K562 (cell line): ENCODE results near the gene B3GAT1. TPM values are rescaled to one million over a fixed set of nuclear protein-coding genes. Genes with fewer than 3 reads are reported as not detected.

Source experiments
- ATAC-seq: fragments of 200-7000 bp; cut with Tn5 transposase; 3 replicates; pipeline ENCODE4 v1.9.1; 2020; ENCODE audit warnings: moderate library complexity
- BruUV-seq: library from RNA; stranded (reverse); fragments of 400-500 nt; replicated peaks from 2 replicates; lab custom pipeline; 2021; lab: Mats Ljungman, UMichigan
- CTCF ChIA-PET: fragments of 300-600 bp; formaldehyde crosslinking; extraction: SDS; loops from one replicate; lab custom pipeline; 2021; ENCODE audit warnings: low intra/inter-chr PET ratio; lab: Yijun Ruan, JAX
- POLR2A ChIA-PET: fragments of 300-600, 350-650 bp; sonication (Branson Sonifier 250); formaldehyde crosslinking; extraction: SDS; loops from one replicate; lab custom pipeline; 2021; ENCODE audit warnings: antibody characterized with exemption, inconsistent platforms; lab: Yijun Ruan, JAX
- DNase-seq, 4 experiments: peaks; one replicate each; pipeline versions ENCODE4 v3.0.0 to v3.0.0-alpha.2; 2011 to 2018; ENCODE audit warnings: low spot score in 3 of 4, mixed read lengths in 3 of 4; ENCODE audit errors: extremely low read depth in 1 of 4
- FAIRE-seq: peaks from 2 replicates; lab custom pipeline; 2011; peaks lifted over from hg19 to GRCh38; lab: Jason Lieb, UNC
- H2AFZ ChIP-seq: 2 replicates; pipeline ENCODE4 v1.6.0; 2011; ENCODE audit warnings: low read depth, low read length, control low read depth, inconsistent platforms
- H3K27ac ChIP-seq: fragments of 200-600 bp; 3 replicates; pipeline ENCODE4 v1.8.0; 2011; ENCODE audit warnings: low read depth, mild to moderate bottlenecking, control low read depth, inconsistent platforms, low read length, moderate library complexity, mixed read lengths; ENCODE audit errors: extremely low read depth
- H3K27me3 ChIP-seq, 2 experiments: fragments of 300-600 bp in 1 of 2; 2 replicates in 1 of 2; 3 replicates in 1 of 2; pipeline versions ENCODE4 v1.6.0 to v1.8.0; 2011; ENCODE audit warnings: inconsistent platforms in 2 of 2, low read length in 2 of 2, mild to moderate bottlenecking in 1 of 2, mixed read lengths in 1 of 2, moderate library complexity in 1 of 2; ENCODE audit not compliant: control insufficient read depth in 2 of 2, insufficient read depth in 2 of 2
- H3K36me3 ChIP-seq: fragments of 300-600 bp; 3 replicates; pipeline ENCODE4 v1.8.0; 2011; ENCODE audit warnings: mild to moderate bottlenecking, low read length, inconsistent platforms; ENCODE audit not compliant: control insufficient read depth, insufficient read depth
- H3K4me1 ChIP-seq, 2 experiments: fragments of 200-600 bp in 1 of 2; replicated peaks in 1 of 2; 2 replicates in 1 of 2; 3 replicates in 1 of 2; pipeline versions ENCODE4 v1.5.1 to v1.8.0; 2011; ENCODE audit warnings: inconsistent platforms in 2 of 2, low read length in 2 of 2, mild to moderate bottlenecking in 1 of 2, mixed read lengths in 1 of 2, moderate library complexity in 1 of 2; ENCODE audit not compliant: control insufficient read depth in 2 of 2, insufficient read depth in 2 of 2
- H3K4me2 ChIP-seq: 2 replicates; pipeline ENCODE4 v1.6.1; 2011; ENCODE audit warnings: low read length, control low read depth, inconsistent platforms, mixed read lengths; ENCODE audit not compliant: insufficient read depth
- H3K4me3 ChIP-seq: fragments of 200-600 bp; sonication (generic), shearing (Covaris generic); 2 replicates; pipeline ENCODE4 v1.5.1; 2016; ENCODE audit warnings: control low read depth, inconsistent platforms
- H3K79me2 ChIP-seq: fragments of 200-600 bp; 3 replicates; pipeline ENCODE4 v1.8.0; 2011; ENCODE audit warnings: low read length, inconsistent platforms; ENCODE audit not compliant: control insufficient read depth, insufficient read depth
- H3K9ac ChIP-seq, 2 experiments: 2 replicates each; pipeline versions ENCODE4 v1.6.0 to v1.6.1; 2011; ENCODE audit warnings: low read depth in 2 of 2, low read length in 2 of 2, control low read depth in 1 of 2, inconsistent platforms in 1 of 2, mild to moderate bottlenecking in 1 of 2, mixed read lengths in 1 of 2; ENCODE audit not compliant: insufficient read depth in 1 of 2
- H3K9me1 ChIP-seq: one replicate; pipeline ENCODE4 v1.6.0; 2011; ENCODE audit warnings: inconsistent platforms, mild to moderate bottlenecking, low read length, moderate library complexity; ENCODE audit not compliant: control insufficient read depth, insufficient read depth
- H3K9me3 ChIP-seq: replicated peaks from 2 replicates; pipeline ENCODE4 v1.5.1; 2011; ENCODE audit warnings: low read depth, low read length, inconsistent platforms; ENCODE audit not compliant: control insufficient read depth, insufficient read depth
- H4K20me1 ChIP-seq: replicated peaks from 2 replicates; pipeline ENCODE4 v1.6.1; 2011; ENCODE audit warnings: low read length, inconsistent platforms, mixed read lengths; ENCODE audit not compliant: control insufficient read depth, insufficient read depth
- C11orf30 ChIP-seq: fragments of 450-650 bp; IDR thresholded peaks from 2 replicates; pipeline ENCODE4 v1.6.1; 2016; ENCODE audit warnings: low read depth, mild to moderate bottlenecking
- CBX2 ChIP-seq: fragments of 200-600 bp; sonication (generic); IDR thresholded peaks from one replicate; pipeline ENCODE4 v1.6.1; 2012; ENCODE audit warnings: mild to moderate bottlenecking, low read length, inconsistent platforms; ENCODE audit not compliant: insufficient read depth, poor library complexity, severe bottlenecking
- CC2D1A ChIP-seq: fragments of 450-650 bp; IDR thresholded peaks from 2 replicates; pipeline ENCODE4 v1.6.1; 2017; ENCODE audit warnings: mild to moderate bottlenecking
- CCNT2 ChIP-seq: IDR thresholded peaks from 2 replicates; pipeline ENCODE4 v1.6.1; 2011; ENCODE audit warnings: borderline replicate concordance, low read depth, mild to moderate bottlenecking, moderate library complexity, mixed read lengths, low read length; ENCODE audit not compliant: insufficient read length; ENCODE audit errors: extremely low read depth
- CSDE1 ChIP-seq, 2 experiments: fragments of 450-650 bp; IDR thresholded peaks; 2 replicates each; pipeline ENCODE4 v1.6.1; 2016; ENCODE audit warnings: mild to moderate bottlenecking in 1 of 2
- ESRRA ChIP-seq: fragments of 450-650 bp; IDR thresholded peaks from 2 replicates; pipeline ENCODE4 v1.6.1; 2014; ENCODE audit warnings: low read depth, mild to moderate bottlenecking, moderate library complexity, borderline replicate concordance
- GABPB2 ChIP-seq: fragments of 250-450 bp; sonication (Bioruptor Pico); conservative IDR thresholded peaks from 2 replicates; pipeline ENCODE4 v1.5.1; 2021; ENCODE audit warnings: mild to moderate bottlenecking
- GTF3C2 ChIP-seq: IDR thresholded peaks from 3 replicates; pipeline ENCODE4 v1.6.1; 2011; ENCODE audit warnings: borderline replicate concordance, mild to moderate bottlenecking, moderate library complexity; ENCODE audit not compliant: insufficient read length; ENCODE audit errors: extremely low read depth
- MXI1 ChIP-seq: IDR thresholded peaks from 2 replicates; pipeline ENCODE4 v1.6.1; 2011; ENCODE audit warnings: low read depth, mild to moderate bottlenecking, improper control_type of control experiment, low read length
- PRMT5 ChIP-seq: sonication (generic); formaldehyde crosslinking; IDR thresholded peaks from 2 replicates; pipeline ENCODE4 v1.5.0; 2020; ENCODE audit warnings: missing genetic modification reagents
- RBM25 ChIP-seq: fragments of 200-400 bp; formaldehyde crosslinking; IDR thresholded peaks from 2 replicates; pipeline ENCODE4 v1.6.1; 2018; ENCODE audit warnings: low read length, low read depth, moderate library complexity; ENCODE audit not compliant: severe bottlenecking
- ZNF175 ChIP-seq: fragments of 200-800 bp; sonication (Bioruptor generic); IDR thresholded peaks from 2 replicates; pipeline ENCODE4 v1.6.1; 2016; ENCODE audit warnings: low read depth, mild to moderate bottlenecking, missing genetic modification characterization, missing compliant biosample characterization
- ZNF347 ChIP-seq: fragments of 450-650 bp; formaldehyde crosslinking; IDR thresholded peaks from 2 replicates; pipeline ENCODE4 v1.4.0; 2020; ENCODE audit warnings: low read depth, mild to moderate bottlenecking, moderate library complexity
- ZZZ3 ChIP-seq: fragments of 450-650 bp; IDR thresholded peaks from 2 replicates; pipeline ENCODE4 v1.6.1; 2016; ENCODE audit warnings: antibody characterized with exemption, mild to moderate bottlenecking, moderate library complexity
- WGBS: fragments of 100-300 bp; shearing (Covaris generic); methylation state at CpG from one replicate; pipeline ENCODE4 v1.1.6; 2016; ENCODE audit warnings: low coverage, mixed read lengths; ENCODE audit not compliant: insufficient coverage; ENCODE audit errors: missing lambda C conversion rate; 5-methylcytosine and 5-hydroxymethylcytosine counted together
- in situ Hi-C: fragments of 300-500 bp; cut with MboI; formaldehyde crosslinking; loops from 4 replicates; pipeline ENCODE4 v1.15.0; 2018; ENCODE audit warnings: inconsistent platforms, mixed read lengths
- intact Hi-C: fragments of 100-400 bp; cut with micrococcal nuclease; formaldehyde crosslinking; loops from 2 replicates; pipeline ENCODE4 v1.14.2; 2022
- polyA plus RNA-seq, 8 experiments: library from polyadenylated mRNA; depleted of rRNA in 4 of 8; stranded (reverse) in 5 of 8; unstranded in 3 of 8; fragments of >200 nt; fragmentation: Nextera tagmentation in 2 of 8; fragmentation: Illumina TruSeq in 1 of 8; extraction: Ambion mirVana in 2 of 8; extraction: Trizol in 1 of 8; gene quantifications; 2 replicates each; pipeline versions ENCODE4 v1.2.1 to v1.2.3, GENCODE V29; 2011 to 2014; ENCODE audit warnings: inconsistent platforms in 1 of 8, missing spikeins in 1 of 8
- total RNA-seq, 7 experiments: library from RNA; depleted of rRNA in 6 of 7; stranded (reverse); fragments of >200 nt in 6 of 7; fragmentation: Illumina TruSeq in 2 of 7; extraction: Trizol in 2 of 7; gene quantifications; 2 replicates each; pipeline versions ENCODE4 v1.2.1 to v1.2.3, GENCODE V29; 2011 to 2021; ENCODE audit warnings: low replicate concordance in 1 of 7
- TF ChIP-seq, protein P1 (sequence below): IDR thresholded peaks from 2 replicates; pipeline ENCODE4 v1.6.1; 2012; ENCODE audit warnings: low read depth, low read length, improper control_type of control experiment, borderline replicate concordance

The B3GAT1 gene
- total and polyA plus RNA-seq, 9 of the 15 experiments (the other 6 are each of a cell fraction or from before 2014, with no cell fraction given), result 0.01 to 0.53 (median 0.14) TPM; not detected in 1

DNA sequence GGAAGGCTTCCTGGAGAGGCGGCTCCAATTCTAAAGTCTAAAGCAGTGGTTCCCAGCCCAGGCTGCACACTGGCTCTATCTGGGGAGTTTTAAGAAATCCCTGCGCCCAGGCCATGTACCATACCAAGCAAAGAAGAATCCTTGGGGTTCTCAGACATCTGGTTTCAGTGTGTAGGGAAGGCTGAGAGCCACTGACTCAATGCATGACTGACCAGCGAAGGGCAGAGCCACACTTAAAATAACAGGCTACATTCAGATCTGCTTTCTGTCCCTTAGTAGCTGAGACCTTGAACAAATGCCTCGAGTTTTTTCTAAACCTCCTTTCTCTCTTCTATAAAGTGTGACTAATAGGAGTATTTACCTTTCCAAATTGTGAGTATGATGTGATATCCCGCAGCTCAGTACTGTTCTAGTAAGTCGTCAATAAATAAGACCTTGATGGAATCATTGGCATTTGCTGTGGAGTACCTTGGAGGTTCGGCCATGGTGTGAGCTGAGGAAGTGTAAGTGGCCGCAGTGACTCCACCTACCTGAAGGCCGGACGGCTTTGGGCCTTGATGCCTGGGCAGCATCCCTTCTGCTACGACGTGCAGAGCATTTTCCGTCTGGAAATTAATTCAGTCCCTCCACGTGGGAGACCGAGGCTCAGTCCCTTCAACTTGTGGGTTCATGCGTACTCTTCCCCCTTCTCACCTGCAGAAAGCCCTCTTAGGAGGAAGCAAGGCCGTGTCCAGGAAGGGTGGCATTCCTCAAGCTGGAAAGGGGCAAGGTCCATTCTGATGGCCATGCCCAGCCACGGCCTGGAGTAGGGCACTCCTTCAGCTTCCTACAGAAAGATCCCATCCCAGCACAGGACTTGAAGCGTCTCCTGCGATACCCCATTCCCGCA, 55.1 kb downstream of the B3GAT1 start:
- no peaks in the 10 kb centered on the region for H4K20me1 ChIP-seq
- H3K27ac ChIP-seq, result no peak overlapping the region
- H3K4me3 ChIP-seq, result no peak overlapping the region
- H3K4me1 ChIP-seq, result peaks cover 17 to 18% of the 10 kb centered on the region in 2 experiments; a peak in 4 of 5 replicates
- no peaks in the 10 kb centered on the region for H3K27me3 ChIP-seq
- H3K9me1 ChIP-seq, result no peaks in the 10 kb centered on the region
- CTCF ChIA-PET, result no interaction called here
- 77% methylated on average over 21 of the region's 21 CpGs for WGBS
- H3K4me2 ChIP-seq, result no peak overlapping the region
- ATAC-seq (no peak), FAIRE-seq (no peak), DNase-seq (no peak)
- no peaks in the 10 kb centered on the region for H3K9me3 ChIP-seq
- no peaks in the 10 kb centered on the region for H3K79me2 ChIP-seq
- H3K9ac ChIP-seq, result peak overlapping the region in 1 of 2 experiments; percentile 40; a peak in 1 of 4 replicates
- BruUV-seq, result no TSS peak
- intact Hi-C loops (no loop called here), in situ Hi-C loops (no loop called here)
- H3K36me3 ChIP-seq, result peaks cover 3% of the 10 kb centered on the region; the same call in 2 of the 3 replicates
- H2AFZ ChIP-seq, result no peak overlapping the region
- POLR2A ChIA-PET, result interaction anchor here (0.5 to 0.6 kb wide), 2 partner anchors 24 to 299 kb away, joined by 3 read pairs; no protein-coding TSS in a partner anchor
- no peak for TF ChIP-seq ZNF347 (CRISPR knock-in tag)
- TF ChIP-seq, protein P1, sequence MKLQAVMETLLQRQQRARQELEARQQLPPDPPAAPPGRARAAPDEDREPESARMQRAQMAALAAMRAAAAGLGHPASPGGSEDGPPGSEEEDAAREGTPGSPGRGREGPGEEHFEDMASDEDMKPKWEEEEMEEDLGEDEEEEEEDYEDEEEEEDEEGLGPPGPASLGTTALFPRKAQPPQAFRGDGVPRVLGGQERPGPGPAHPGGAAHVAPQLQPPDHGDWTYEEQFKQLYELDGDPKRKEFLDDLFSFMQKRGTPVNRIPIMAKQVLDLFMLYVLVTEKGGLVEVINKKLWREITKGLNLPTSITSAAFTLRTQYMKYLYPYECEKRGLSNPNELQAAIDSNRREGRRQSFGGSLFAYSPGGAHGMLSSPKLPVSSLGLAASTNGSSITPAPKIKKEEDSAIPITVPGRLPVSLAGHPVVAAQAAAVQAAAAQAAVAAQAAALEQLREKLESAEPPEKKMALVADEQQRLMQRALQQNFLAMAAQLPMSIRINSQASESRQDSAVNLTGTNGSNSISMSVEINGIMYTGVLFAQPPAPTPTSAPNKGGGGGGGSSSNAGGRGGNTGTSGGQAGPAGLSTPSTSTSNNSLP, result no peak
- TF ChIP-seq GABPB2, result no peak
- no peak for TF ChIP-seq GTF3C2
- TF ChIP-seq PRMT5 (CRISPR knock-in tag), result no peak
- no peak for TF ChIP-seq C11orf30
- no peak for TF ChIP-seq RBM25
- TF ChIP-seq CCNT2, result no peak
- TF ChIP-seq CC2D1A, result no peak
- TF ChIP-seq ZZZ3, result no peak
- no peak for TF ChIP-seq MXI1
- TF ChIP-seq CBX2, result no peak
- TF ChIP-seq ESRRA, result no peak
- no peak for TF ChIP-seq ZNF175 (CRISPR knock-in tag)
- TF ChIP-seq CSDE1 (IDR thresholded peaks at IDR 0.05), result no peak
